ENCODE results near the gene MAP3K13. TPM values are rescaled to one million over a fixed set of nuclear protein-coding genes. Genes with fewer than 3 reads are reported as not detected.
"Not testable (repeated sequence)": the region's sequence is repeated elsewhere in the genome, so short reads cannot be mapped to it uniquely, and the experiment has no call there.

MAP3K13 gene
- total and polyA plus RNA-seq, 2 experiments from 2014 or later: 19.1 to 47.4 TPM

DNA sequence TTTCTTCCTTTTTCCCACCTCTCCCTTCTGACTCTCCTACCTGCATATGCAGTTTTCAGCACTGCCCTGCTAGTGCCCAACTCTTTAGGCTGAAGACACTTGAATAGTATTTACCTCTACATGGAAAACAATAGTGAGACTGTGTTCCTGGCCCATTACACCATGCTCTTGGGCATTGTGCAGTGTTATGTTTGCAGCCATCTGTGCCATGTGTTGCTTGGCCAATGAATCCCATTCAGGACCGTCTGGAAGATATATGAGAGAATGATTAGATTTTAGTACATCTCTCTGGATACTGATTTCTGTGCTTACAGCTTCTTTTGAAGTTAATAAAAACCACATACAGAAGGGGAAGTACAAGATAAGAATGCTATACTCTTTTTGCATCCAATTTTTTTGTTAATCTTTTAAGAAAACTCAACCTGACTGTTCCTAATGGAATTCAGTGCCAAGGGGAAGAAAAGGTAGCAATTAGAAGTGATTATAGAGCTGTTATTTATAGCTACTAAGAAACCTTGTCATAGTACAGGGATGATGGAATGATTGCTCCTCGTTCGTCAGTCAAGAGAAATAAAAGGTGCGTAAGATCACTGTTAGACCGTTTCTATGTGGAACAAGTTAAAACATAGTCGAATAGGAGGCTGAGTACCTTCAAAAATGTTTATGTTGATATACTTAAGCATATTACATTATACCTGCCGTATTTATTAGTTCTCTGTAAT, 77.0 kb downstream of the MAP3K13 start:
- TF ChIP-seq, protein P1, sequence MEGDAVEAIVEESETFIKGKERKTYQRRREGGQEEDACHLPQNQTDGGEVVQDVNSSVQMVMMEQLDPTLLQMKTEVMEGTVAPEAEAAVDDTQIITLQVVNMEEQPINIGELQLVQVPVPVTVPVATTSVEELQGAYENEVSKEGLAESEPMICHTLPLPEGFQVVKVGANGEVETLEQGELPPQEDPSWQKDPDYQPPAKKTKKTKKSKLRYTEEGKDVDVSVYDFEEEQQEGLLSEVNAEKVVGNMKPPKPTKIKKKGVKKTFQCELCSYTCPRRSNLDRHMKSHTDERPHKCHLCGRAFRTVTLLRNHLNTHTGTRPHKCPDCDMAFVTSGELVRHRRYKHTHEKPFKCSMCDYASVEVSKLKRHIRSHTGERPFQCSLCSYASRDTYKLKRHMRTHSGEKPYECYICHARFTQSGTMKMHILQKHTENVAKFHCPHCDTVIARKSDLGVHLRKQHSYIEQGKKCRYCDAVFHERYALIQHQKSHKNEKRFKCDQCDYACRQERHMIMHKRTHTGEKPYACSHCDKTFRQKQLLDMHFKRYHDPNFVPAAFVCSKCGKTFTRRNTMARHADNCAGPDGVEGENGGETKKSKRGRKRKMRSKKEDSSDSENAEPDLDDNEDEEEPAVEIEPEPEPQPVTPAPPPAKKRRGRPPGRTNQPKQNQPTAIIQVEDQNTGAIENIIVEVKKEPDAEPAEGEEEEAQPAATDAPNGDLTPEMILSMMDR (IDR thresholded peaks at IDR 0.05; ENCODE audit: low read depth, low read length): no peak
- Histone ChIP-seq H3K36me3 (no peaks in the 10 kb centered on the region), H3K4me3 (no peak overlapping the region), H3K27me3 (no peaks in the 10 kb centered on the region), H3K4me1 (ENCODE audit: low read depth) (no peaks in the 10 kb centered on the region), H3K27ac (no peak overlapping the region), H3K9me3 (ENCODE audit: low read depth) (no peaks in the 10 kb centered on the region)
- DNase-seq (ENCODE audit: low read depth in 1 of 2, low spot score in 1 of 2): no peak

DNA sequence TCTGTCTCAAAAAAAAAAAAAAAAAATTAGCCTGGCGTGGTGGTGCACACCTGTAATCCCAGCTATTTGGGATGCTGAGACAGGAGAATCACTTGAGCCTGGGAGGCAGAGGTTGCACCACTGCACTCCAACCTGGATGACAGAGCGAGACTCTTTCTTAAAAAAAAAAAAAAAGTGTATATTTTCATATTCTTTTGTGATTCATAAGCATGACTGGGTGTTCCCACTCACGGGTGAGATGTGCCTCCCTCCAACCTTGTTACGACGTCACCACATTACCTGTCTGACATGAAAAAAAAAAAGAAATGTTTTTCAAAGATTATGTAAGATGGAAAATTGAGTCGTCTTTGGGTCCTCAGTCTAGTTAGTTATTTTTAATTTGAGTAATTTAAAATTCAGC, 79.1 kb downstream of the MAP3K13 start:
- H3K4me3 ChIP-seq: no peak overlapping the region
- H3K27ac ChIP-seq: no peak overlapping the region
- DNase-seq (ENCODE audit: low read depth in 1 of 2, low spot score in 1 of 2): no peak
- H3K27me3 ChIP-seq: no peaks in the 10 kb centered on the region
- no peaks in the 10 kb centered on the region for H3K9me3 ChIP-seq (ENCODE audit: low read depth)
- TF ChIP-seq, protein P1 (IDR thresholded peaks at IDR 0.05; ENCODE audit: low read depth, low read length): no peak
- H3K4me1 ChIP-seq (ENCODE audit: low read depth): no peaks in the 10 kb centered on the region
- H3K36me3 ChIP-seq: no peaks in the 10 kb centered on the region

DNA sequence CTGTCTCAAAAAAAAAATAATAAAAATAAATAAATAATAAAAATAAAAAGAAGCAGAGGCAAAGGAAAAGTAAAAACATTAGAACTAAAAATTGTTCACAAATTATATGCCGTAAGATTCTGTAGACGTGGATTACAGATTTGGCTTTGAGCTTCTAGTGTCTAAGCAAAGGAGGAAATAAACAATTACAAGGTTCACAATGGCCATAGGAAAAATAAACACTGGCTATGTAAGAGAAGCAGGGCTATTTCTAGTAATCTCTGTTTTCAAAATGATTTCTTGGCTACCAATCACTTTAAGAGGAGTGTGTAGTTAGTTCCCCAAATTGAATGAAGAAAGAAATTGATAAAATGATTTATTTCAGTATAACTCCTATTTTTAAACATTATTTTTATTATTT, 81.4 kb downstream of the MAP3K13 start:
- no peak overlapping the region for H3K27ac ChIP-seq
- TF ChIP-seq, protein P1 (IDR thresholded peaks at IDR 0.05; ENCODE audit: low read depth, low read length): no peak
- no peak for DNase-seq (ENCODE audit: low read depth in 1 of 2, low spot score in 1 of 2)

DNA sequence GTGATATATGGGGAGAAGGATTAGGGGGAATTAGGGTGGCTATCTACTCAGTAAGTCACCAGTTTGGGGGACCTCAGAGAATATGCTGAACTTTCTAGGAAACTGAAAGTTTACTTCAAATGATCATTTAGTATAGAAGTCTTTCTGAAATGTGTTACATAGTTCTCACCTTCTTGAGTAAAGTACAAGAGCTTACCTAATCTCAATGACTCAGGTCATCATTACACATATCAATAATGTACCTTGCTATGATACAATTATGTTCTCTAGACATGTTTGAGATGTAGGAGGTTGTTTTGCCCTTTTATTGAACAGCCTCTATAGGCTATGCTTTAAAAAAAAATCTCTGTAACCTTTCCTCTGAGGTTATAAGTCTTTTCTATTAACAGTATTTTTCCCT, 85.2 kb downstream of the MAP3K13 start:
- Histone ChIP-seq H3K36me3 (peaks cover 5% of the 10 kb centered on the region), H3K27ac (no peak overlapping the region), H3K9me3 (ENCODE audit: low read depth) (no peaks in the 10 kb centered on the region), H3K4me1 (ENCODE audit: low read depth) (peaks cover 3% of the 10 kb centered on the region), H3K27me3 (no peaks in the 10 kb centered on the region), H3K4me3 (no peak overlapping the region)
- TF ChIP-seq, protein P1 (IDR thresholded peaks at IDR 0.05; ENCODE audit: low read depth, low read length): no peak
- no peak for DNase-seq (ENCODE audit: low read depth in 1 of 2, low spot score in 1 of 2)

More for the DNA sequence above, 81.4 kb downstream of the MAP3K13 start:
- Histone ChIP-seq H3K4me1 (ENCODE audit: low read depth) (peaks cover 3% of the 10 kb centered on the region), H3K36me3 (no peaks in the 10 kb centered on the region), H3K4me3 (no peak overlapping the region), H3K9me3 (ENCODE audit: low read depth) (no peaks in the 10 kb centered on the region), H3K27me3 (no peaks in the 10 kb centered on the region)

DNA sequence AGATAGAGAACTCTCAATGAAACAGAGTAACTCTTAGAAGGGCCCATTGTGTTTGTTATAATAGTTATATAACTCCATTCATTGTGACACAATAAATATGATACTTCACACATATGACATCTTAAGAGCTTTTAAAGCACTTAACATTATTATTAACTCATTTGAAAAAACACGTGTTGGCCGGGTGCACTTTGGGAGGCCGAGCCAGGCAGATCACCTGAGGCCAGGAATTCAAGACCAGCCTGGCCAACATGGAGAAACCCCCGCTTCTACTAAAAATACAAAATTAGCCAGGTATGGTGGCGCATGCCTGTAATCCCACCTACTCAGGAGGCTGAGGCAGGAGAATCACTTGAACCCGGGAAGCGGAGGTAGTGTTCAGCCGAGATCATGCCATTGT, 88.5 kb downstream of the MAP3K13 start:
- H3K9me3 ChIP-seq (ENCODE audit: low read depth); H3K36me3 ChIP-seq; H3K4me3 ChIP-seq; H3K27me3 ChIP-seq; H3K4me1 ChIP-seq (ENCODE audit: low read depth); DNase-seq (ENCODE audit: low read depth in 1 of 2, low spot score in 1 of 2); H3K27ac ChIP-seq: not testable (repeated sequence)

DNA sequence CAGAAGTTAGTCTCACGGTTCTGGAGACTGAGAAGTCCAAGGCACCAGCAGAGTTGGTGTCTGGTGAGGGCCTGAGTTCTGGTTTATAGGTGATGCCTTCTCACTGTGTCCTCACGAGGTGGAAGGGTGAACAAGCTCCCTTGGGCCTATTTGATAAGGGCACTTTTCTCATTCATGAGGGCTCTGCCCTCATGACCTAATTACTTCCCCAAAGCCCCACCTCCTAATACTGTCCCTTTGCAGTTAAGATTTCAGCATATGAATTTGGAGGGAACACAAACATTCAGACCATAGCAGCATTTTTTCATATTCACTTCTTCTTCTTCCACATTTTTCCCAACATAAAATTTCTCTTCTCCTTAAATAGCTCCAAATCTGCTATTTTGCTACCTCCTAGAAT, 94.4 kb downstream of the MAP3K13 start:
- no peak overlapping the region for H3K27ac ChIP-seq
- TF ChIP-seq, protein P1 (IDR thresholded peaks at IDR 0.05; ENCODE audit: low read depth, low read length): no peak
- no peaks in the 10 kb centered on the region for H3K4me1 ChIP-seq (ENCODE audit: low read depth)
- no peaks in the 10 kb centered on the region for H3K36me3 ChIP-seq
- H3K9me3 ChIP-seq (ENCODE audit: low read depth): no peaks in the 10 kb centered on the region
- H3K4me3 ChIP-seq: no peak overlapping the region
- no peak for DNase-seq (ENCODE audit: low read depth in 1 of 2, low spot score in 1 of 2)
- H3K27me3 ChIP-seq: no peaks in the 10 kb centered on the region

Data from cardiac muscle cell (in vitro differentiated cells and primary cell).